Skeletal muscle satellite cell (primary cell): ENCODE results near the gene TEAD1.

Source experiments
- H3K27me3 ChIP-seq: 2 replicates; pipeline ENCODE4 v1.7.0; 2013; ENCODE audit warnings: low read length; ENCODE audit not compliant: control insufficient read depth, insufficient read depth
- H3K36me3 ChIP-seq: 2 replicates; pipeline ENCODE4 v1.7.0; 2013; ENCODE audit warnings: mild to moderate bottlenecking, control low read depth, low read length; ENCODE audit not compliant: insufficient read depth
- H3K4me1 ChIP-seq: 2 replicates; pipeline ENCODE4 v1.7.0; 2013; ENCODE audit warnings: low read length; ENCODE audit not compliant: control insufficient read depth, insufficient read depth
- H3K4me2 ChIP-seq: 2 replicates; pipeline ENCODE4 v1.7.0; 2013; ENCODE audit warnings: mild to moderate bottlenecking, low read length
- H3K4me3 ChIP-seq: 2 replicates; pipeline ENCODE4 v1.7.0; 2013; ENCODE audit warnings: low read length
- H3K9ac ChIP-seq: 2 replicates; pipeline ENCODE4 v1.7.0; 2013; ENCODE audit warnings: mild to moderate bottlenecking, low read depth, low read length, moderate library complexity
- H3K9me3 ChIP-seq: replicated peaks from 2 replicates; pipeline ENCODE4 v1.7.0; 2013; ENCODE audit warnings: mild to moderate bottlenecking, control low read depth, low read length

The TEAD1 gene

GRCh38 chr11:12761029-12761428, 86.8 kb downstream of the TEAD1 start:
- Histone ChIP-seq H3K36me3 (peaks cover 23% of the 10 kb centered on the region), H3K27me3 (no peaks in the 10 kb centered on the region), H3K4me3 (no peak overlapping the region), H3K9me3 (no peaks in the 10 kb centered on the region), H3K4me1 (peaks cover 55% of the 10 kb centered on the region), H3K4me2 (no peak overlapping the region), H3K9ac (no peak overlapping the region)

GRCh38 chr11:12762278-12762677, 88.1 kb downstream of the TEAD1 start:
- Histone ChIP-seq H3K4me3 (no peak overlapping the region), H3K9me3 (no peaks in the 10 kb centered on the region), H3K36me3 (peaks cover 35% of the 10 kb centered on the region), H3K4me2 (no peak overlapping the region), H3K4me1 (peaks cover 66% of the 10 kb centered on the region), H3K9ac (no peak overlapping the region), H3K27me3 (no peaks in the 10 kb centered on the region)

DNA sequence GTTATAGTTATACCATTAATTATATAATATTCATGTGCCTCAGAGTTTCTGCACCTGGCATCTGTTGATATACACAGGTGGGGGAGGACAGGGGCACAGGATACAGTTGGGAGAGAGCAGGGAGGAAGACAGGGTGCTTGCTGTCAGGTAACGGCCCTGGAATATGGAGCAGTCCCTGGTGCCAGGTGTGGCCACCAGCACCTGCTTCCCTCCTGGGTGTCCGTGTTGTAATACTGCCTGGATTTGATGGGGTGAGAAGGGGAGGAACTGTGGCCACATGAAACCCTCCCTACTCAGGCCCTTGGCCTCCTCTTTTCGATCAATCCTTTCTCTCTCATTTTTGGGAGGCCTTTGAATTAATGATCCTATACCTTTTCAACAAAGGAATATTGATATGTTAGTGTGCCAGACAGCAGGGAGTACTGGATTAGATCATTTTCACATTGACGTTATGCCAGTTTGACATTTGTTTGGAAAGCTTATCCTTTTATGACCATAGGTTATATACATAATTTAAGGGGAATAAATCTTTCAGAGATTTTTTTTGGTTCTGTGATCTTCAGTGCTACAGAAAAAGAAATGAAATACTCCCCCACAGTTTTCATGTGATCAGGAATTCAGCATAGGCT, 88.6 kb downstream of the TEAD1 start:
- Histone ChIP-seq H3K4me3 (no peak overlapping the region), H3K9ac (no peak overlapping the region), H3K4me1 (peaks cover 71% of the 10 kb centered on the region), H3K4me2 (no peak overlapping the region), H3K9me3 (no peaks in the 10 kb centered on the region), H3K27me3 (no peaks in the 10 kb centered on the region), H3K36me3 (peaks cover 37% of the 10 kb centered on the region)

- Histone ChIP-seq H3K36me3 (peaks cover 37% of the 10 kb centered on the region), H3K4me1 (peaks cover 86% of the 10 kb centered on the region), H3K4me3 (no peak overlapping the region)
Measured at GRCh38 chr11:12764187-12764914, 90.1 kb downstream of the TEAD1 start.

GRCh38 chr11:12765428-12765827, 91.2 kb downstream of the TEAD1 start:
- H3K4me3 ChIP-seq: no peak overlapping the region
- H3K9ac ChIP-seq: peak overlapping the region; percentile 8
- H3K9me3 ChIP-seq: no peaks in the 10 kb centered on the region
- H3K27me3 ChIP-seq: no peaks in the 10 kb centered on the region
- peaks cover 95% of the 10 kb centered on the region for H3K4me1 ChIP-seq
- H3K4me2 ChIP-seq: no peak overlapping the region
- H3K36me3 ChIP-seq: peaks cover 37% of the 10 kb centered on the region

More at GRCh38 chr11:12764187-12764914, 90.1 kb downstream of the TEAD1 start:
- Histone ChIP-seq H3K9me3 (no peaks in the 10 kb centered on the region), H3K9ac (peak overlapping the region; percentile 18), H3K27me3 (no peaks in the 10 kb centered on the region), H3K4me2 (peak overlapping the region; percentile 35)

DNA sequence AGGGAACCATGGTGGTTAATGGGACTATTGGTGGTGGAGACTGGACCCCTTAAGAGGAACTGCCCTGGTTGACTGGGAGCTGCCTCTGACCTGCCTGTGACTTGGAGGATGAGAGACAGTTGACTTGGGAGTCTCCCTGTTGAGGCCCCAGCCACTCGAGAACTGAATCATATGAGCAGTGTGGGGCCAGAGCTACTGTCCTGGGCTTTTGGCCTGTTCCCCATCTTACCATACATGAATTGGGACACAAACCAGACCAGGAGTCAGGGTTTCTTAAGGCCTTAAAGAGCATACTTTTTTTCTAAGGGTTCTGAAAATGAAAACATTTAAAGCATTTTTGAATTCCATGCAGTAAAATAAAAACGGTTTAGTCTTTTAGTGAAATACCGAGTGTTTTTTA, 92.8 kb downstream of the TEAD1 start:
- no peaks in the 10 kb centered on the region for H3K9me3 ChIP-seq
- H3K4me3 ChIP-seq: no peak overlapping the region
- peak overlapping the region; percentile 3 for H3K4me2 ChIP-seq
- H3K27me3 ChIP-seq: no peaks in the 10 kb centered on the region
- peaks cover 95% of the 10 kb centered on the region for H3K4me1 ChIP-seq
- no peak overlapping the region for H3K9ac ChIP-seq
- H3K36me3 ChIP-seq: peaks cover 37% of the 10 kb centered on the region

DNA sequence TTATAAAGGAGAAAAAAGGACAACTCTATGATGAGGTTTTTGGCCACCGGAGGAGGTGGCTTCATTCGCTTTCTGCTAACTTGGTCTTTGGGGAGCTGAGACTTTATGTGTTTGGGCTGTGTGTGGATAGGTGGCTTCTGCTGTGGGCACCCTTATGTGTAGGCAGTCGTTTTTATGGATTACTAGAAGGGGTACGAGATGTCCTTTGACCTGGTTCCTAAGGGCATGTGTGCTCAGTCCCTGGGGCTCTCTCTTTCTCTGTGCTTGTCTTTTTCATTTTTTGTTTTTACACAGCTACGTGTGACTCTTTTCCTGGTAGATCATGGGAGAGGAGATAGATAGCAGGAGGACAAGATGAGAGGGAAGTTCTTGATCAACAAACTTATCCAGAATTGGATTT, 93.4 kb downstream of the TEAD1 start:
- no peaks in the 10 kb centered on the region for H3K27me3 ChIP-seq
- no peak overlapping the region for H3K9ac ChIP-seq
- H3K4me1 ChIP-seq: peaks cover 95% of the 10 kb centered on the region
- peaks cover 37% of the 10 kb centered on the region for H3K36me3 ChIP-seq
- no peak overlapping the region for H3K4me3 ChIP-seq
- H3K9me3 ChIP-seq: no peaks in the 10 kb centered on the region
- peak overlapping the region; percentile 3 for H3K4me2 ChIP-seq

GRCh38 chr11:12768726-12769673, 94.8 kb downstream of the TEAD1 start:
- H3K4me3 ChIP-seq: peak overlapping the region; percentile 10
- peaks cover 95% of the 10 kb centered on the region for H3K4me1 ChIP-seq
- H3K4me2 ChIP-seq: peak overlapping the region; percentile 54
- H3K9me3 ChIP-seq: no peaks in the 10 kb centered on the region
- peak overlapping the region; percentile 71 for H3K9ac ChIP-seq
- H3K36me3 ChIP-seq: peaks cover 40% of the 10 kb centered on the region
- no peaks in the 10 kb centered on the region for H3K27me3 ChIP-seq

GRCh38 chr11:12769834-12770345, 95.7 kb downstream of the TEAD1 start:
- H3K4me1 ChIP-seq: peaks cover 92% of the 10 kb centered on the region
- no peaks in the 10 kb centered on the region for H3K9me3 ChIP-seq
- peak overlapping the region; percentile 71 for H3K9ac ChIP-seq
- peaks cover 31% of the 10 kb centered on the region for H3K36me3 ChIP-seq
- H3K4me2 ChIP-seq: peak overlapping the region; percentile 54
- no peaks in the 10 kb centered on the region for H3K27me3 ChIP-seq
- peak overlapping the region; percentile 10 for H3K4me3 ChIP-seq

- H3K36me3 ChIP-seq: peaks cover 26% of the 10 kb centered on the region
- no peaks in the 10 kb centered on the region for H3K9me3 ChIP-seq
- H3K4me3 ChIP-seq: no peak overlapping the region
- peak overlapping the region; percentile 51 for H3K4me2 ChIP-seq
- H3K4me1 ChIP-seq: peaks cover 87% of the 10 kb centered on the region
- H3K27me3 ChIP-seq: no peaks in the 10 kb centered on the region
- H3K9ac ChIP-seq: peak overlapping the region; percentile 55
Measured at GRCh38 chr11:12770435-12770834, 96.2 kb downstream of the TEAD1 start.

DNA sequence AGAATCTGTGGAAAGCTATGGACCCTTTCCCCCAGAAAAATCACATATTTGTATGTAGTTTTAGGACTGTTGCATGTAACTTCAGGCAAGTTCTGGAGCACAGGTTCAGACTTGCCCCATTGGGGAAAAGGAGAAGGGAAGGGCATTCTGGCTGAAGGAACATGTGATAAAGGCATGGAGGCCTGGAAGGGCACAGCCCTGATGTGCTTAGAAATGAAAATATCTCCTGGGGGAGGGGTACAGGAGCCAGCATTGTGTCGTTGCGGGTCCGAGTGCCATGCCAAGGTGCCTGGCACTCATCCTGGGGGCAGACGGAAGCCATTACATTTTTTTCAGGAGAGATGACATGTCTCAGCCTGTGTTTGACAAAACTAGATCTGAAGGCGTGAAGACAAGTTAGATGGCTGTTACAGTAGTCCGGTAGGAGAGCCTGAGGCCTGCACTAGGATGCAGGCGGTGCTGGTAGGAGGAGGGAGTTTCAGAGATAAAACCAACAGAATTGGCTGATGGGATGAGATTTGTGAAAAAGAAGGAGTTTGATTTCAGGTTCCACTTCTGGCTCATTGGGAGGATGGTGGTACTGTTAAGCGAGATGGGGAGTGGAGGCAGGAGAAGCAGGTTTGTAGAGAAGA, 96.9 kb downstream of the TEAD1 start:
- Histone ChIP-seq H3K4me1 (peaks cover 85% of the 10 kb centered on the region), H3K4me2 (no peak overlapping the region), H3K9me3 (no peaks in the 10 kb centered on the region), H3K27me3 (no peaks in the 10 kb centered on the region), H3K9ac (peak overlapping the region; percentile 55), H3K4me3 (no peak overlapping the region), H3K36me3 (peaks cover 20% of the 10 kb centered on the region)
